Fibroblast of pulmonary artery (primary cell): Measurements from ENCODE around the gene SORBS1.

Experiments used
- DNase-seq: peaks from one replicate; pipeline ENCODE4 v3.0.0-alpha.2; 2010; ENCODE audit warnings: low read depth
- H3K4me3 ChIP-seq: replicated peaks from 2 replicates; pipeline ENCODE4 v1.5.1; 2011; ENCODE audit warnings: low read depth, mild to moderate bottlenecking, control low read depth, low read length, moderate library complexity
- CTCF ChIP-seq: IDR thresholded peaks from 2 replicates; pipeline ENCODE4 v1.5.1; 2011; ENCODE audit warnings: mild to moderate bottlenecking, control low read depth, low read length, inconsistent platforms; ENCODE audit errors: missing control alignments

Gene SORBS1

GRCh38 chr10:95485056-95485844 lies 75.9 kb downstream of the SORBS1 start:
- no peak for TF ChIP-seq CTCF
- DNase-seq = no peak
- H3K4me3 ChIP-seq = no peak overlapping the region

GRCh38 chr10:95482501-95483233 lies 78.5 kb downstream of the SORBS1 start:
- no peak for TF ChIP-seq CTCF

GRCh38 chr10:95480901-95481491 lies 80.2 kb downstream of the SORBS1 start:
- H3K4me3 ChIP-seq = no peak overlapping the region
- no peak for DNase-seq
- no peak for TF ChIP-seq CTCF

More at GRCh38 chr10:95482501-95483233, 78.5 kb downstream of the SORBS1 start:
- no peak for DNase-seq
- H3K4me3 ChIP-seq = no peak overlapping the region

GRCh38 chr10:95480102-95480900 lies 80.9 kb downstream of the SORBS1 start:
- DNase-seq = peak; percentile 84
- TF ChIP-seq CTCF = no peak
- no peak overlapping the region for H3K4me3 ChIP-seq

GRCh38 chr10:95478935-95479334 lies 82.2 kb downstream of the SORBS1 start:
- TF ChIP-seq CTCF = no peak
- H3K4me3 ChIP-seq = no peak overlapping the region
- peak; percentile 39 for DNase-seq

- no peak for TF ChIP-seq CTCF
- no peak overlapping the region for H3K4me3 ChIP-seq
- DNase-seq = no peak
Measured at GRCh38 chr10:95478185-95478584, 83.0 kb downstream of the SORBS1 start.
